ENCODE measurements around the gene PRKG1. TPM values are rescaled to one million over a fixed set of nuclear protein-coding genes. Genes with fewer than 3 reads are reported as not detected.
"Not testable (repeated sequence)": the region's sequence is repeated elsewhere in the genome, so short reads cannot be mapped to it uniquely, and the experiment has no call there.

PRKG1 gene
- total RNA-seq, 4 donors from 2014 or later: 26.5 to 72.3 (median 58.1) TPM

DNA sequence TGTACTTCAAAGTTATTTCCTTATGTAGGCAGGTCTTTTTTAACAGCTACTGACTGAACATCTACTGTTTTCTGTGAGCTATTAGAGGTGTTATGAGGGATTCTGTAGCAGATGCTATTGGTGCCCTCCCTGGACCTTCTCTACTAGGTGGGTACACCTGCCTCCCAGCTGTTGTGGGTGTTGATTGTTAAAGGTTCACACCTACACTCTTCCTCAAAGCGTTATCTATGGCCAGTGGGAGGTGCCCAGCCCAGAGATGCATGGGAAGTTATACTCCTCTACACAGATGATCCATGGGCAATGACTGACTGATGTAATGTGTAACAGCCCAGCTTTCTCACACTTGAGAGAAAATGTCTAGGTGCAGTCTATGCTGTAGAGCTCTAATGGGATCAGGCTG, 127.7 kb downstream of the PRKG1 start:
- no peaks in the 10 kb centered on the region for H3K36me3 ChIP-seq
- intact Hi-C loops (cut with DNase I): no loop called here
- no peak for DNase-seq
- no peaks in the 10 kb centered on the region for H3K27me3 ChIP-seq
- H3K4me3 ChIP-seq (replicated peaks in 1 of 3): no peak overlapping the region
- 80 to 82% methylated on average over 1 of the region's 1 CpG for WGBS, 2 donors
- peaks cover 3% of the 10 kb centered on the region in 2 donors for H3K4me1 ChIP-seq
- H3K27ac ChIP-seq: no peak overlapping the region
- no peak for TF ChIP-seq POLR2A (IDR thresholded peaks at IDR 0.05)
- TF ChIP-seq, protein P1, sequence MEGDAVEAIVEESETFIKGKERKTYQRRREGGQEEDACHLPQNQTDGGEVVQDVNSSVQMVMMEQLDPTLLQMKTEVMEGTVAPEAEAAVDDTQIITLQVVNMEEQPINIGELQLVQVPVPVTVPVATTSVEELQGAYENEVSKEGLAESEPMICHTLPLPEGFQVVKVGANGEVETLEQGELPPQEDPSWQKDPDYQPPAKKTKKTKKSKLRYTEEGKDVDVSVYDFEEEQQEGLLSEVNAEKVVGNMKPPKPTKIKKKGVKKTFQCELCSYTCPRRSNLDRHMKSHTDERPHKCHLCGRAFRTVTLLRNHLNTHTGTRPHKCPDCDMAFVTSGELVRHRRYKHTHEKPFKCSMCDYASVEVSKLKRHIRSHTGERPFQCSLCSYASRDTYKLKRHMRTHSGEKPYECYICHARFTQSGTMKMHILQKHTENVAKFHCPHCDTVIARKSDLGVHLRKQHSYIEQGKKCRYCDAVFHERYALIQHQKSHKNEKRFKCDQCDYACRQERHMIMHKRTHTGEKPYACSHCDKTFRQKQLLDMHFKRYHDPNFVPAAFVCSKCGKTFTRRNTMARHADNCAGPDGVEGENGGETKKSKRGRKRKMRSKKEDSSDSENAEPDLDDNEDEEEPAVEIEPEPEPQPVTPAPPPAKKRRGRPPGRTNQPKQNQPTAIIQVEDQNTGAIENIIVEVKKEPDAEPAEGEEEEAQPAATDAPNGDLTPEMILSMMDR (IDR thresholded peaks at IDR 0.05): no peak
- H3K9me3 ChIP-seq: no peaks in the 10 kb centered on the region

DNA sequence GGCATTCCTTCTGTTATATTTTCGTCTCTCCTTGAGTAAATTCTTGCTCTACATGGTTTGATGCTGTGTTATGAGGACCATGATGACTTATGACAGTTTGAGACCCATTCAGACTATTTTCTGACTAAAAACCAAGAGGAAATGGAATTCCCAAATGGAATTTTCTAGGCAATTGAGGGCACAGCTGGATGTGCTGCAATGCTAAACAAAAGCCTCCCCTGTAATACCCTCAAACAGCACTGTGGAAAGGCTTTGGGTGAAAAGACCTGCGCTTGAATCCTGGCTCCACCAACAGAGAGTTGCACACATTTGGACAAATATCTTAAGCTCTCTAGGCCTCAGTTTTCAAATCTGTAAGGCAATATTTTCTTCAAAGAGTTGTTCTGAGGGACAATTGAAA, 129.1 kb downstream of the PRKG1 start:
- DNase-seq: no peak
- H3K27me3 ChIP-seq: no peaks in the 10 kb centered on the region
- H3K36me3 ChIP-seq: no peaks in the 10 kb centered on the region
- no peak for TF ChIP-seq POLR2A (IDR thresholded peaks at IDR 0.05)
- TF ChIP-seq, protein P1 (IDR thresholded peaks at IDR 0.05): no peak
- H3K9me3 ChIP-seq: no peaks in the 10 kb centered on the region
- peaks cover 5 to 11% of the 10 kb centered on the region in 2 donors for H3K4me1 ChIP-seq
- H3K4me3 ChIP-seq (replicated peaks in 1 of 3): no peak overlapping the region
- H3K27ac ChIP-seq: no peak overlapping the region
- WGBS, 2 donors: 92 to 97% methylated on average over 2 of the region's 2 CpGs
- intact Hi-C loops (cut with DNase I): no loop called here

DNA sequence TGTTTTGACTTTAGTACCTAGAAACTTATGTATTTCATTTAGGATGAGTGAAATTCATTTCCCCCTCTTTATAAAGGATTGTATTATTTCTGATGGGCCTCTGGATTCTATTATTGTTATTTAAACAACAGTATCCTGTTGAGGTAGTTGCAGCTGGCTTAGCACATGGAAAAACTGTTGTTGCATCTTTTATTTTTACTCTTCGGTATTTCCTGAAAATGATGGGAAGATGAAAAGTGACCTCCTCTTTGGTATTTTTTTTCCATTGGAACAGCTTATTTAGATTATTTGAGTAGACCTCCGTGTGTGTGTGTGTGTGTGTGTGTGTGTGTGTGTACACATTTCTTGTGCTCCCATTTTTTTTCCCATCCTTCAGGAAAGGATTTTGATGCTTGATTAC, 129.8 kb downstream of the PRKG1 start:
- DNase-seq: no peak
- H3K4me1 ChIP-seq: peaks cover 12 to 17% of the 10 kb centered on the region in 2 donors
- no peak overlapping the region for H3K27ac ChIP-seq
- 68 to 73% methylated on average over 2 of the region's 2 CpGs for WGBS, 2 donors
- H3K4me3 ChIP-seq (replicated peaks in 1 of 3): no peak overlapping the region
- no peaks in the 10 kb centered on the region for H3K27me3 ChIP-seq
- H3K36me3 ChIP-seq: no peaks in the 10 kb centered on the region
- intact Hi-C loops (cut with DNase I): no loop called here
- no peak for TF ChIP-seq POLR2A (IDR thresholded peaks at IDR 0.05)
- TF ChIP-seq, protein P1 (IDR thresholded peaks at IDR 0.05): no peak
- no peaks in the 10 kb centered on the region for H3K9me3 ChIP-seq

DNA sequence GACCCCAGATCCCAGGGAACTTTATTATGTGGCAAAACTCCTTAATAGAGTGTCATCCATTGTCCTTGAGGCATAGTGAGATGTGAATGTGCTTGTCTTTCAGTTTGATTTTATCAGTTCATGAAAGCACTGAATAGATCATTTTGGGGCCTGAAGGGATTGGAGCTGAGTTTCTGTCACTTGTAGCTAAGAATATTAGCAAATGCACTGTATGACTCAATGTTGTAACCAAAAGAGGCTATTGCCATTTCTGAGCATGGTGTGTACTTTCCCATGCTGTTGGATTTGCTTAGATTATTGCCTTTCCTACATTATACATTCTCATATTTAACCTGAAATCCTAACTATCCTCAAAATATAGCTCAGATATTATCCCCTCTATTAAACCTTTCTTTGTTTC, 130.4 kb downstream of the PRKG1 start:
- no peak for DNase-seq
- Histone ChIP-seq H3K36me3 (no peaks in the 10 kb centered on the region), H3K4me1 (peaks cover 15 to 17% of the 10 kb centered on the region in 2 donors), H3K4me3 (replicated peaks in 1 of 3) (no peak overlapping the region), H3K27ac (no peak overlapping the region), H3K27me3 (no peaks in the 10 kb centered on the region), H3K9me3 (no peaks in the 10 kb centered on the region)
- intact Hi-C loops (cut with DNase I): no loop called here
- no peak for TF ChIP-seq POLR2A (IDR thresholded peaks at IDR 0.05)
- TF ChIP-seq, protein P1 (IDR thresholded peaks at IDR 0.05): no peak

DNA sequence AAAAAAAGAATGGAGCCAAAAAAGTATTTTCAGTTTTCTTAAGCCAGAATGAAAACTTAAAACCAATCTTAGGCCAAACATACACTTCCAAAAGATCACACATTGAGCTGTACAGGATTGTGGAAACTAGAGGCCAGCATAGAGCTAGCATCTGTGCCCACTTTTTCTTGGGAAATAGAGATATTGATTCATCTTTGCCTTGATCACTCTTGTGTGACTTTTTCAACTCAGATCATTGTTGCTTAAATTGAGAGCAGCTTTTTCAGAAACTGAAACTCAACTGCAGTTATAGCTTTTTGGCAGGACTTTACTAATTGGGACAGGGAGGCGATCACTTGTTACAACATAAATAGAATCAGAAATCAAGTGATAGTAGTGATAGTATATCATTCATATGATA, 132.2 kb downstream of the PRKG1 start:
- H3K27ac ChIP-seq: peak overlapping the region in 2 of 3 donors; percentile 2 to 40
- H3K9me3 ChIP-seq: no peaks in the 10 kb centered on the region
- 59 to 84% methylated on average over 1 of the region's 1 CpG for WGBS, 2 donors
- TF ChIP-seq, protein P1 (IDR thresholded peaks at IDR 0.05): peak in 1 of 6 experiments; percentile 15
- no peak for TF ChIP-seq POLR2A (IDR thresholded peaks at IDR 0.05)
- H3K36me3 ChIP-seq: no peaks in the 10 kb centered on the region
- no peak overlapping the region for H3K4me3 ChIP-seq (replicated peaks in 1 of 3)
- H3K4me1 ChIP-seq: peaks cover 15 to 17% of the 10 kb centered on the region in 2 donors
- intact Hi-C loops (cut with DNase I): no loop called here
- H3K27me3 ChIP-seq: no peaks in the 10 kb centered on the region
- DNase-seq: no peak

DNA sequence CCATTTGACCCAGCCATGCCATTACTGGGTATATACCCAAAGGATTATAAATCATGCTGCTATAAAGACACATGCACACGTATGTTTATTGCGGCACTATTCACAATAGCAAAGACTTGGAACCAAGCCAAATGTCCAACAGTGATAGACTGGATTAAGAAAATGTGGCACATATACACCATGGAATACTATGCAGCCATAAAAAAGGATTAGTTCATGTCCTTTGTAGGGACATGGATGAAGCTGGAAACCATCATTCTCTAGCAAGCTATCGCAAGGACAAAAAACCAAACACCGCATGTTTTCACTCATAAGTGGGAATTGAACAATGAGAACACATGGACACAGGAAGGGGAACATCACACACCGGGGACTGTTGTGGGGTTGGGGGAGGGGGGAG, 138.7 kb downstream of the PRKG1 start:
- H3K27ac ChIP-seq; DNase-seq; H3K9me3 ChIP-seq; H3K27me3 ChIP-seq; H3K4me3 ChIP-seq (replicated peaks in 1 of 3); intact Hi-C loops (cut with DNase I); H3K36me3 ChIP-seq: not testable (repeated sequence)
- WGBS, 2 donors: 95 to 98% methylated on average over 5 of the region's 5 CpGs
- peaks cover 7 to 12% of the 10 kb centered on the region in 2 donors for H3K4me1 ChIP-seq
